H1 (cell line): ENCODE data around the gene WNT3A. TPM values are rescaled to one million over a fixed set of nuclear protein-coding genes. Genes with fewer than 3 reads are reported as not detected.

ENCODE experiments used
- CTCF ChIA-PET: fragments of 300-600 bp; sonication (Branson Sonifier 250); formaldehyde crosslinking; loops from one replicate; lab custom pipeline; 2021; ENCODE audit not compliant: partially characterized antibody; lab: Charles Lee
- POLR2A ChIA-PET: fragments of 300-600 bp; sonication (Branson Sonifier 250); formaldehyde crosslinking; loops from one replicate; lab custom pipeline; 2021; ENCODE audit warnings: inconsistent platforms; ENCODE audit not compliant: partially characterized antibody; lab: Charles Lee
- DNase-seq, 2 experiments: peaks; one replicate each; pipeline versions ENCODE4 v3.0.0 to v3.0.0-alpha.2; 2010 to 2022; ENCODE audit warnings: low spot score in 2 of 2, low read depth in 1 of 2, mixed read lengths in 1 of 2
- FAIRE-seq: peaks from 2 replicates; lab custom pipeline; 2011; peaks lifted over from hg19 to GRCh38; lab: Jason Lieb, UNC
- H2AFZ ChIP-seq: 2 replicates; pipeline ENCODE4 v1.8.1; 2012; ENCODE audit warnings: low read length, inconsistent platforms
- H2AK5ac ChIP-seq: 2 replicates; pipeline ENCODE4 v1.6.1; 2013; ENCODE audit warnings: low read depth, low read length
- H2BK120ac ChIP-seq: replicated peaks from 2 replicates; pipeline ENCODE3; 2013; ENCODE audit warnings: low read depth, low read length, inconsistent platforms
- H2BK12ac ChIP-seq: 2 replicates; pipeline ENCODE4 v1.6.1; 2013; ENCODE audit warnings: low read depth, low read length
- H2BK15ac ChIP-seq: 2 replicates; pipeline ENCODE4 v1.6.1; 2013; ENCODE audit warnings: low read length
- H2BK20ac ChIP-seq: 2 replicates; pipeline ENCODE4 v1.6.1; 2013; ENCODE audit warnings: low read length
- H2BK5ac ChIP-seq: 2 replicates; pipeline ENCODE4 v1.6.1; 2013; ENCODE audit warnings: low read depth, low read length
- H3K14ac ChIP-seq: 2 replicates; pipeline ENCODE4 v1.6.1; 2013; ENCODE audit warnings: inconsistent platforms; ENCODE audit not compliant: insufficient read length
- H3K18ac ChIP-seq: 2 replicates; pipeline ENCODE4 v1.6.1; 2013; ENCODE audit warnings: low read length; ENCODE audit errors: extremely low read depth
- H3K23ac ChIP-seq: 2 replicates; pipeline ENCODE4 v1.6.1; 2013; ENCODE audit warnings: inconsistent platforms; ENCODE audit not compliant: insufficient read length
- H3K23me2 ChIP-seq: 2 replicates; pipeline ENCODE4 v1.6.1; 2013; ENCODE audit warnings: low read depth, low read length
- H3K27ac ChIP-seq: 2 replicates; pipeline ENCODE4 v1.6.1; 2011; ENCODE audit warnings: low read depth, low read length, inconsistent platforms
- H3K27me3 ChIP-seq, 4 experiments: replicated peaks in 1 of 4; 1 replicate in 1 of 4; 2 replicates in 3 of 4; pipeline versions ENCODE4 v1.6.1 to v1.8.1; 2011 to 2013; ENCODE audit warnings: low read length in 3 of 4, mild to moderate bottlenecking in 3 of 4, inconsistent platforms in 2 of 4, mixed read lengths in 2 of 4, moderate library complexity in 1 of 4; ENCODE audit not compliant: control insufficient read depth in 3 of 4, insufficient read depth in 3 of 4; ENCODE audit errors: extremely low read depth in 1 of 4
- H3K36me3 ChIP-seq, 4 experiments: 2 replicates each; pipeline versions ENCODE4 v1.6.1 to v1.8.1; 2011 to 2013; ENCODE audit warnings: mild to moderate bottlenecking in 4 of 4, low read length in 3 of 4, moderate library complexity in 2 of 4, control low read depth in 1 of 4, inconsistent platforms in 1 of 4; ENCODE audit not compliant: insufficient read depth in 4 of 4, control insufficient read depth in 2 of 4
- H3K4ac ChIP-seq: replicated peaks from 2 replicates; pipeline ENCODE3; 2013; ENCODE audit warnings: low read length, low read depth, mixed read lengths, inconsistent platforms; ENCODE audit not compliant: insufficient read length
- H3K4me1 ChIP-seq, 4 experiments: replicated peaks in 1 of 4; 1 replicate in 1 of 4; 2 replicates in 3 of 4; pipeline versions ENCODE4 v1.6.1 to v1.8.1; 2011 to 2013; ENCODE audit warnings: low read length in 3 of 4, inconsistent platforms in 2 of 4, mixed read lengths in 1 of 4; ENCODE audit not compliant: insufficient read depth in 4 of 4, control insufficient read depth in 3 of 4
- H3K4me2 ChIP-seq, 2 experiments: 2 replicates each; pipeline versions ENCODE4 v1.6.1 to v1.8.1; 2011 to 2013; ENCODE audit warnings: low read depth in 2 of 2, low read length in 2 of 2, control low read depth in 1 of 2, inconsistent platforms in 1 of 2, mild to moderate bottlenecking in 1 of 2; ENCODE audit not compliant: insufficient read depth in 1 of 2
- H3K4me3 ChIP-seq, 4 experiments: fragments of 200-600, 300-600 bp in 1 of 4; sonication (generic), shearing (Covaris generic), sonication (Bioruptor Twin) in 1 of 4; 2 replicates each; pipeline versions ENCODE4 v1.5.1 to v1.8.1; 2011 to 2016; ENCODE audit warnings: low read length in 4 of 4, low read depth in 3 of 4, control low read depth in 2 of 4, inconsistent platforms in 2 of 4, mild to moderate bottlenecking in 2 of 4, mixed read lengths in 1 of 4, moderate library complexity in 1 of 4; ENCODE audit not compliant: insufficient read depth in 2 of 4; ENCODE audit errors: extremely low read depth in 1 of 4
- H3K56ac ChIP-seq: replicated peaks from 2 replicates; pipeline ENCODE3; 2013; ENCODE audit warnings: low read depth, mild to moderate bottlenecking, mixed read lengths, low read length, inconsistent platforms; ENCODE audit not compliant: insufficient read length
- H3K79me1 ChIP-seq: 2 replicates; pipeline ENCODE4 v1.6.1; 2013; ENCODE audit warnings: low read depth, low read length, control low read depth
- H3K79me2 ChIP-seq, 2 experiments: 2 replicates each; pipeline versions ENCODE4 v1.6.1 to v1.8.1; 2012 to 2013; ENCODE audit warnings: low read length in 2 of 2, mild to moderate bottlenecking in 2 of 2, inconsistent platforms in 1 of 2; ENCODE audit not compliant: insufficient read depth in 2 of 2, control insufficient read depth in 1 of 2
- H3K9ac ChIP-seq, 4 experiments: replicated peaks in 1 of 4; 1 replicate in 1 of 4; 2 replicates in 3 of 4; pipeline versions ENCODE4 v1.6.1 to v1.8.1; 2011 to 2013; ENCODE audit warnings: low read depth in 3 of 4, low read length in 3 of 4, control low read depth in 2 of 4, mild to moderate bottlenecking in 2 of 4, moderate library complexity in 2 of 4, inconsistent platforms in 1 of 4; ENCODE audit errors: extremely low read depth in 1 of 4
- H3K9me3 ChIP-seq, 2 experiments: 2 replicates each; pipeline versions ENCODE4 v1.6.1 to v1.8.1; 2012 to 2013; ENCODE audit warnings: mild to moderate bottlenecking in 2 of 2, moderate library complexity in 2 of 2, control low read depth in 1 of 2, inconsistent platforms in 1 of 2, low read depth in 1 of 2, low read length in 1 of 2, mixed read lengths in 1 of 2; ENCODE audit not compliant: insufficient read depth in 2 of 2
- H4K20me1 ChIP-seq, 2 experiments: replicated peaks in 1 of 2; 2 replicates each; pipeline versions ENCODE3 to v1.8.1; 2011 to 2013; ENCODE audit warnings: inconsistent platforms in 2 of 2, low read length in 2 of 2, mild to moderate bottlenecking in 1 of 2; ENCODE audit not compliant: insufficient read depth in 2 of 2, control insufficient read depth in 1 of 2
- H4K5ac ChIP-seq: 2 replicates; pipeline ENCODE4 v1.6.1; 2013; ENCODE audit warnings: low read length, low read depth, mixed read lengths, inconsistent platforms; ENCODE audit not compliant: insufficient read length
- H4K8ac ChIP-seq: 2 replicates; pipeline ENCODE4 v1.8.0; 2013; ENCODE audit warnings: mild to moderate bottlenecking, moderate library complexity, low read length, inconsistent platforms; ENCODE audit not compliant: insufficient read depth; ENCODE audit errors: extremely low read depth
- H4K91ac ChIP-seq: replicated peaks from 2 replicates; pipeline ENCODE3; 2013; ENCODE audit warnings: low read length, mixed read lengths, inconsistent platforms; ENCODE audit not compliant: insufficient read length
- ASH2L ChIP-seq: fragments of 200-600, 300-600 bp; sonication (generic); IDR thresholded peaks from one replicate; pipeline ENCODE4 v1.7.1; 2017; ENCODE audit warnings: low read length
- BCL11A ChIP-seq, 2 experiments: IDR thresholded peaks; one replicate each; pipeline ENCODE4 v1.6.1; 2011; ENCODE audit warnings: low read depth in 2 of 2, low read length in 2 of 2, mild to moderate bottlenecking in 2 of 2
- CBX5 ChIP-seq: fragments of 300-800, 300-1000 bp; sonication (generic); IDR thresholded peaks from 2 replicates; pipeline ENCODE4 v1.7.1; 2016; ENCODE audit warnings: antibody characterized with exemption, low read length, low read depth
- CTBP2 ChIP-seq: IDR thresholded peaks from 2 replicates; pipeline ENCODE4 v1.7.0; 2011; ENCODE audit warnings: borderline replicate concordance, mild to moderate bottlenecking, moderate library complexity, mixed read lengths, low read length; ENCODE audit not compliant: insufficient read depth, insufficient read length
- E2F6 ChIP-seq: IDR thresholded peaks from 2 replicates; pipeline ENCODE4 v1.6.1; 2012; ENCODE audit warnings: inconsistent platforms
- EZH2 ChIP-seq: fragments of 200-600 bp; sonication (generic); IDR thresholded peaks from 2 replicates; pipeline ENCODE4 v1.7.1; 2012; ENCODE audit warnings: low read depth, mild to moderate bottlenecking, moderate library complexity, low read length, inconsistent platforms; ENCODE audit not compliant: severe bottlenecking
- JUN ChIP-seq: IDR thresholded peaks from 2 replicates; pipeline ENCODE4 v1.6.1; 2011; ENCODE audit warnings: low read depth, mild to moderate bottlenecking, improper control_type of control experiment, low read length
- KDM4A ChIP-seq: IDR thresholded peaks from one replicate; pipeline ENCODE4 v1.7.1; 2012; ENCODE audit warnings: low read depth, mild to moderate bottlenecking, moderate library complexity, low read length, inconsistent platforms; ENCODE audit not compliant: severe bottlenecking
- RAD21 ChIP-seq, 2 experiments: IDR thresholded peaks in 1 of 2; conservative IDR thresholded peaks in 1 of 2; 2 replicates each; pipeline ENCODE4 v1.6.1; 2011; ENCODE audit warnings: low read depth in 2 of 2, low read length in 2 of 2, improper control_type of control experiment in 1 of 2, inconsistent platforms in 1 of 2, mild to moderate bottlenecking in 1 of 2, moderate library complexity in 1 of 2
- RBBP5 ChIP-seq: IDR thresholded peaks from 2 replicates; pipeline ENCODE4 v1.7.1; 2012; ENCODE audit warnings: low read depth, mild to moderate bottlenecking, inconsistent platforms, low read length, moderate library complexity, borderline replicate concordance
- SIX5 ChIP-seq: IDR thresholded peaks from 2 replicates; pipeline ENCODE4 v1.6.1; 2011; ENCODE audit warnings: mild to moderate bottlenecking, low read depth, low read length
- SP4 ChIP-seq: IDR thresholded peaks from 2 replicates; pipeline ENCODE4 v1.6.1; 2012; ENCODE audit warnings: low read length, inconsistent platforms
- SUZ12 ChIP-seq: fragments of 200-600 bp; sonication (generic); IDR thresholded peaks from 2 replicates; pipeline ENCODE4 v1.6.1; 2012; ENCODE audit warnings: mild to moderate bottlenecking, inconsistent platforms, low read length, moderate library complexity, mixed read lengths
- WGBS, 2 experiments: shearing (Covaris generic) in 1 of 2; methylation state at CpG; one replicate each; pipeline versions ENCODE4 v1.1.6 to v1.1.7; 2013 to 2015; ENCODE audit warnings: low lambda C conversion rate in 2 of 2, mixed read lengths in 2 of 2, inconsistent platforms in 1 of 2, low coverage in 1 of 2, missing lambda C conversion rate in 1 of 2; ENCODE audit not compliant: insufficient replicate concordance in 2 of 2, insufficient coverage in 1 of 2, insufficient read length in 1 of 2; ENCODE audit errors: extremely low coverage in 1 of 2, missing lambda C conversion rate in 1 of 2; 5-methylcytosine and 5-hydroxymethylcytosine counted together
- polyA plus RNA-seq, 7 experiments: library from polyadenylated mRNA; depleted of rRNA in 3 of 7; stranded (reverse) in 5 of 7; unstranded in 2 of 7; fragments of >200 nt in 5 of 7; fragments of 200-250 nt in 2 of 7; gene quantifications; 1 replicate in 5 of 7; 2 replicates in 1 of 7; 4 replicates in 1 of 7; pipeline versions ENCODE4 v1.2.1 to v1.2.3, GENCODE V29; 2011 to 2013; ENCODE audit warnings: missing spikeins in 2 of 7, mixed read lengths in 2 of 7
- total RNA-seq: library from RNA; stranded (reverse); fragmentation: NEBNext Ultra II Directional; extraction: Animal tissue kit (Norgen Biotek cat#: 25700); gene quantifications from 2 replicates; pipeline ENCODE4 v1.2.1, GENCODE V29; 2021

The WNT3A gene
- total and polyA plus RNA-seq, 2 of the 8 experiments (the other 6 are each of a cell fraction or from before 2014, with no cell fraction given), result 0.08 to 0.19 TPM

- CTCF ChIA-PET, result interaction anchor here (0.9 to 2.2 kb wide), 6 partner anchors 16 to 46 kb away, joined by 3 to 9 read pairs (median 4); no protein-coding TSS in a partner anchor
- Histone ChIP-seq H4K20me1 (peaks cover 2 to 14% of the 10 kb centered on the region in 2 experiments), H3K23me2 (peaks cover 22% of the 10 kb centered on the region), H2AFZ (no peak overlapping the region), H3K56ac (no peak overlapping the region), H4K5ac (no peak overlapping the region), H3K27me3 (peaks cover 2 to 29% (median 16%) of the 10 kb centered on the region in 4 experiments), H3K4me3 (no peak overlapping the region), H3K14ac (no peak overlapping the region), H3K36me3 (no peaks in the 10 kb centered on the region), H3K79me2 (no peaks in the 10 kb centered on the region), H3K23ac (no peak overlapping the region), H2BK120ac (no peak overlapping the region), H4K8ac (no peak overlapping the region), H3K9ac (no peak overlapping the region), H2BK12ac (no peak overlapping the region), H3K79me1 (no peaks in the 10 kb centered on the region), H3K4me1 (peaks cover 0 to 11% (median 3%) of the 10 kb centered on the region in 4 experiments; a peak in 4 of 7 replicates), H2BK20ac (no peak overlapping the region), H3K18ac (no peak overlapping the region), H3K27ac (no peak overlapping the region), H2BK15ac (0 out of 2 replicates have a peak overlapping the region, but pooled peaks have one; percentile 29), H3K4me2 (no peak overlapping the region), H2BK5ac (no peak overlapping the region; the same call in 1 of the 2 replicates), H2AK5ac (no peak overlapping the region), H3K4ac (no peak overlapping the region), H3K9me3 (no peaks in the 10 kb centered on the region), H4K91ac (peak overlapping the region; percentile 66)
- TF ChIP-seq RAD21 (IDR thresholded peaks at IDR 0.05 in 1 of 2, conservative IDR thresholded peaks at IDR 0.05 in 1 of 2; ENCODE audit: low read depth in 2 of 2, low read length in 2 of 2), result no peak
- TF ChIP-seq BCL11A (IDR thresholded peaks at IDR 0.05; ENCODE audit: low read depth in 2 of 2, low read length in 2 of 2), result no peak
- no peak for TF ChIP-seq E2F6
- TF ChIP-seq KDM4A, result no peak
- no peak for TF ChIP-seq SP4
- TF ChIP-seq SIX5, result no peak
- TF ChIP-seq RBBP5, result no peak
- no peak for TF ChIP-seq CTBP2
- no peak for TF ChIP-seq ASH2L
- no peak for TF ChIP-seq JUN
- TF ChIP-seq EZH2, result no peak
- no peak for TF ChIP-seq CBX5
- TF ChIP-seq SUZ12, result no peak
- POLR2A ChIA-PET, result interaction anchor here (1.2 kb wide), 1 partner anchor 14 kb away, joined by 4 read pairs; no protein-coding TSS in a partner anchor
- WGBS, 2 experiments, result 67% methylated on average over 7 of the region's 7 CpGs; no CpG with 5 or more reads in 1 of the 2 experiments
- FAIRE-seq (no peak), DNase-seq (peak in 1 of 2 experiments; percentile 41)
These were observed 38.6 kb downstream of the WNT3A start for GRCh38 chr1:228045405-228045804.
